Forelimb muscle (tissue), 1 donor: ENCODE measurements around the gene ZCCHC14. TPM values are rescaled to one million over a fixed set of nuclear protein-coding genes. Genes with fewer than 3 reads are reported as not detected.

Experiments used
- DNase-seq: peaks from one replicate; pipeline ENCODE4 v3.0.0-alpha.2; 2013; ENCODE audit warnings: low read depth
- polyA plus RNA-seq: library from polyadenylated mRNA; unstranded; fragments of 120-200 nt; gene quantifications from one replicate; pipeline ENCODE4 v1.2.1, GENCODE V29; 2013; ENCODE audit not compliant: insufficient read length

The ZCCHC14 gene
- polyA plus RNA-seq, 1 donor, result 17.6 TPM

DNA sequence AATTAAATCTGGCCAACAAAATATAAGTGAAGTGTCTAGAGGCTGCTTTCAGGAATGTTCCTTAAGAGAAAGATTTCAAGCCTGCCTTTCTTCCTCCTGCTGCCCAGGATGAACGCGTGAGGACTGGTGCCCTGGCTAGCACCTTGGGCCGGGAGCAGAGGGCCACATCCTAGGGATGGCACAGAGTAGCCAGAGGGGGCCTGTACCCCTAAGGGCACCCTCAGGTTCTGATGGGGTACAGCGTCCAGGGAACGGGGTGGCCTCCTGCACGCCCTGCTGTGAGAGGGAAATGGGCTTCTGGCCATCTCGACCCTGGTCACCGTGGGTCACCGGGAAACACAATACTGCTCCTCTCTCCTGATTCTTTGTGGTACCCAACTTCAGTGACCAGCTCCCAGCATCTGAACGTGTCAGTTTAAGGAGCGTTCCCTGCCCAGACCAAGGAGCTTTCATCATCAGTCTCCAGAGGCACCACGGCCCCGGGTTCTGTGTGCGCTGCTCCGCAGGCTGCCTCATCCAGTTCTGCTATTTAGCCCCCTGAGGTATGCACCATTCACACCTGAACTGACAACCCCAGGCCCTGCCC, 60.4 kb downstream of the ZCCHC14 start:
- DNase-seq, result no peak

DNA sequence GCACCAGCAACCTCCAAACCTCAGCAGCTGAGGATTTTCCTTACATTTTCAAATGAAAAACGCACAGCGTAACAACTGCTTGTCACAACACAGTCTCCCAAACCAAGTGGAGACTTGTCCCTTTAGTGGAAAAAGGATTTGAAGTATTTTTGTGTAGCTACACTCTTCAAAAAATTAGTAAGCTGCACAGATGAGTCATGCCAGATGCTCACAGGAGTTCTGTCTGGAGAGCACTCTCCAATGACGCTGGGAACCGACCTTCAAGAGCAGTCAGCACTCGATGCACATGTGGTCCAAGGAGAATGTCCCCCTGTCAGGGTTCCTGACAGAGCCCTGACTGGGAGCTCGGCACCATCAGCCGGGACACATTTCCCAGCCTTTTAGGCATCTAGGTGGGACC, 60.9 kb downstream of the ZCCHC14 start:
- DNase-seq, result no peak

DNA sequence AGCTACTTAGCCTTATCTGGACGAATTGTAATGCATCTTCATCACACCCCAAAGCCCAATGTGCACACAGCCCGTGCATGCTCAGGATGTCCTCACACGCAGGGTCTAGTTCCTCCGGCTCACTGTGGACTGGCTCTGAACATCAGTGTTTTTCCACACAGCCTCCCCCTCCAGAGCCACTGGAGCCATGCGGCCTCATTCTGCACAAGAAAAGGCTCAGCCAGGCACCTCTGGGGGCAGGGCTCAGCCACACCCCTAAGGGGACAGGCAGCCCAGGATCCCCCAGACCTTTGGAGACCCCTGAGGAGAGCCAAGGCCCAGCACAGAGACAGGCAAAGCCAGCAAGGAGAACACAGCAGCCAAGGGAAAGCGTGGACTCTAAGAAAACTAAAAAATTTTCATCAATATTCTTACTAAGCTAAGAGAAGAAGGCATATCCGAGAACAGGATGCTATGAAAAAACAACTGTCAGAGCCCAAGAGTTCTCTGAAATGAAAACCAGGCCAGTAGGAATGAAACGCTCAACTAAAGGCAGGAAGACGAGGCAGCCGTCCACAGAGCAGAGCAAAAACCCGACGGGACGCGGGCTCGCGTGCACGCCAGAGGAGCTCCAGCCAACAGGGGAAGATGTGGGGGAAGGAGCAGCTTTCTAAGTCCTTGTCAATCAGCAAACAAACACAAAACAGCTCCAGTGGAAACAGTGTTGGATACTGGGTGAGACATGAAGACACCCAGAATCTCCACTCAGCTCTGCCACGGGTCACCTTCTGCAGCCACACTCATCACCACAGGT, 66.2 kb downstream of the ZCCHC14 start:
- DNase-seq, result no peak

DNA sequence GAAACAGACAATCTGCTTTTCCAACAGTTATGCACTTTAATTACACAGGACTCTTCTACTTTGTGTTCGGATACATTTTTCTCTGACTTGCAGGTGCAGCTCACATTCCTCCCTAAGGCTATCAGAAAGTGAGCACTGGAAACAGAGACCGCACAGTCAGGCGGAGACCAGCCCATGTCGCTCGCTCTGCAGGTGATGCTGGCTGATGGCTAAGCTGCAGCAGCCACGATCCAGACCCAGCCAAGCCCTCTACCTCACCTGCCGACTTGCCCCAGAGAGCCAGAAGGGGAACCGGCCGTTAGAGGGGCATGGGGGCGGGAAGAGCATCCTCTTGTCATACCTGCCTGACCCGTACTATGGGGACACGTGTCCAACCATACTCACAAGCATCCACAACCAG, 66.9 kb downstream of the ZCCHC14 start:
- no peak for DNase-seq

DNA sequence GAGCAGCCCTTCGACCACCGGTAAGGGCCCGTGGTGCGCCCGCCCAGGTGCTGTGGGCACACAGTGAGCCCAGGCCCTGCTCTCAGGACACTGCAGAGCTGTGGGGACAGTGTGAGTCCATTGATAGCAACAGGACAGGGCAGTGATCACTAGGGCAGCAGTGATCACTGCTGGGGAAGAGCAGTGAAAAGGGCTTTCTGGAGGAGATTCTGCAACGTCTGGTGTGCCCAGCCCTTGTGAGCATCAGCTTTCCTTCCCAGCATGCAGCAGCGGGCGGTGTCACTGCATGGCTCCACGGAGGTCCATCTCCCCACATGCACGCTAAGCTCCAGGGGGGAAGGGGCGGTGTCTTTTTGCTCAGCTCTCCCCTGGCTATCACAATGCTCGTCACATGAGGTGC, 68.6 kb downstream of the ZCCHC14 start:
- DNase-seq, result no peak

DNA sequence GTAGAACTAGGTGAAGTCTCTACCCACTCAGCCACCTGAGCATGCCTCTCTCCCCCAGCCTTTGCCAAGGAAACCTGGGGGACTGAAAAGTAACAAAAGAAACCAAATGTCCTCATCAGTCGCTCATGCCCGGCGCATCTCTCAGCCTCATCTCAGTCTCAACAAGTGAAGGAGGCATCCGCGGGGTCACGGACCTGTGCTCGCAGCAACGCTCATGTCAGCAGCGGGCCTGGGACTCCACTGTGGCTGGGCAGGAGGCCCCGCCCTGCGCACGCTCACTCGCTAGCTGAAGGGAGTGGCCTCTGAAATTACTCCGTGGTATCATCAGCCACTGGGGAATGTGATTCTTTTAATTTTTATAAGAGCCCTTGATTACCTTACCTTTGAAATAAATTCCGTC, 69.4 kb downstream of the ZCCHC14 start:
- DNase-seq, result no peak

DNA sequence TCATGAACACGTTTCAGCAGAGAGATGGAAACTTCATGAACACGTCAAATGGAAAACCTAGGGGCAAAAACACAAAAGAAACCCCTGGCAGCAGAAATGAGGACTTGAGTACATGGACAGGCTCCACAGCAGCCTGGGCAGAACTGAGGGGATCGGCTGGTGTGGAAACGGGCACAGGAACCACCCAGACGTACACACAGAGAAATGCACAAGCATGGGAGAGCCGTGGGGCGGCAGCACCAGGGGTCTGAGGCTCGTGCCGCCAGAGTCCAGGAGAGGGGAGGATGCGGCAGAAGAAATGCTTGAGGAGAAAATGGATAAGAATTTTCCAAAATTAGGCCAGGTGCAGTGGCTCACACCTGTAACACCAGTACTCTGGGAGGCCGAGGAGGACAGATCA, 70.7 kb downstream of the ZCCHC14 start:
- no peak for DNase-seq

DNA sequence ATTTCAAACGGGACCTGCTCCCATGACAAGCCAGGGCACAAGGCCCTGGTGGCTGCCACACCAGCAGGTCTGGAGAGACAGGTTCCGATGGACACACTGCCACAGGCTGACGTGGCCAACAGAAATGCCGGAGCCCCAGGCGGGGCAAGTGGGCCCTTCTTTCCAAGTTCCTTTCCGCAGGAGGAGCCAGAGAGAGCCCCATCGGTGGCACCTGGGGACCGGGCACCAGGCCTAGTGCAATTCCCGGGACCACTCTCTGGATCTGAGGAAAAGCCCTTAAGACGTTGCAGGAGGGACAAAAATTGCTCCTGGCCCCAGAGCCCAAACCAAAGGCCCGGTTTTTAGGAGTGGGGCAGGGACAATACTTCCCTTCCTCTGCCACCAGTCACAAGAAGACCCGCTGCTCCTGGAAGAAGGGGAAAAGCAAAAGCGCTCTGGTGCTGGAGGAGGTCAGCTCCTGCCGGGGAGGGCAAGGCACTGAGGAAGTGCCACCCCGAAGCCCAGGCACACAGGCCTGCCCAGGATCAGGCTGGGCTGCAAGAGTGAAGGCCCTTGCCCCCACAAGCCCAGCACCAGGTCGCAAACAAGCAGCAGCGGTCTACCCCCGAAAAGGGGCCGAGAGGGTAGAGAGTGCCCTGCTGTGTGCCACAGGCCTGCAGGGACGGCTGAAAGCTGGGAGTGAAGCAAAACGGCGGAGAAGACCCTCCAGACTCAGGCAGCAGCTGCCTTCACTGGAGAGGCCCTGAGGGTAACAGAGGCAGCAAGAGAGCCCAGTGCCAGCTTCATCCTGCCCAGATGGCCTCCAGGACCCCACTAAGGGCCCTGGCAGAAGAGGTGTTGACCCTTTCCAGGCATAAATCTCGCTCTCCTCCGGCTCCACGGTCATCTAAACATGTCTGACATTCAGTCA, 71.6 kb downstream of the ZCCHC14 start:
- DNase-seq, result no peak

DNA sequence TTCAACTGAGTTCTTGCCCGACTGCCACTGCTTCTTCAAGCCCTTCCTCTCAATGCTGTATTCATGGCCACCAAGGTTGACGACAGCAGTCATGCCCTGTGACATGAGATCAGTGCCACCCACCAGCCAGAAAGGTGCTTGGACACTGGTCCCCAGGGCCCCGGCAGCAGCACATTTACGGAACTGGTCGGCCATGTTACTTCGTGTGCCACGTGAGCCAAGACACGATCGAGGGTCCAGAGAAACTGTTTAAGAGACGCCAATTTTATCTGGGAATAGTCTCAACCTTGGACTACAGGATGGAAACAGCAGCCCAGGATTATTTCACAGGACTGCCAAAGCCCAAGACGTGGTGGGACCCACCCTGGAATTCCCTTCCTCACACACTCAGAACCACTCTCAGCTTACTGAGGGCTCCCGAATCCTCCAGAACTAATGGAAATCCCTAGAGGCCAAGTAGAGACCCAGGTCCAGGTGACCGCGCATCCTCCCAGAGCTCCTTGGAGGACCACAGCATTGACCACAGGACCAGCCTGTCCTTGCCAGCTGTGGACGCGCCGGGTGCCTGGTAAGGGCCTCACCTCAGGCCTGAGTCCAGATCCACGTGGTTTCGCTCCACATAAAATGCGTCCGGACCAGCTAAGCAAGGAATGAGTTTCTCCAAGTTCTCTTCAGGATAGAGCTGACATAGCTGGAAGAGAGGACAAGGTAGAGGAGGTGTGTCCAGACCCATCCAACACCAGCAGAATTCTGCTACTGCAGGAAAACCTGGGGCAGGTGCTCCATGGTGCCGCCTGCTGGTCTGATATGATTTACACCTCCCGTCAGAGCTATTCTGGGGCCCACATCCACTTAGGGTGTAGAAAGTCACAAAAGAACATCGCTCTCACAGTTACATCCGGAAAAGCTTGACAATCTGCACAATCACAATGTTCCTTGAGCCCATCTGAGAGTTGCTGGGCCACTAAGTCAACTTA, 72.5 kb downstream of the ZCCHC14 start:
- no peak for DNase-seq

DNA sequence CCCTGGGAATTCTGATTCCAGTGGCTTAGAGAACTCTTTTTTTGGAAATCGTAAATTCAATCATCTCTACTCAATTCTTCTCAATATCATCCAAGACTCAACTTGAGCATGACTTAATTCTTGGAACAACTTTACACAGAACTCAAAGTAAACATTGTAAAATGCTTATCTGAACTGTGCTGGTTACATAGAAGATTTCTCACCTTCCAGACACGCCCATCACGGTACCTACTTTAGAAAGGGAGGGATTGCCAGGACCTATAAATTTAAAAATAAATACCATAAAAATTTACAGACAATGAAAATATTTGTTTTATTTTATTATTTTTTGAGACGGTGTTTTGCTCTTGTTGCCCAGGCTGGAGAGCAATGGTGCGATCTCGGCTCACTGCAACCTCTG, 74.2 kb downstream of the ZCCHC14 start:
- DNase-seq, result no peak

DNA sequence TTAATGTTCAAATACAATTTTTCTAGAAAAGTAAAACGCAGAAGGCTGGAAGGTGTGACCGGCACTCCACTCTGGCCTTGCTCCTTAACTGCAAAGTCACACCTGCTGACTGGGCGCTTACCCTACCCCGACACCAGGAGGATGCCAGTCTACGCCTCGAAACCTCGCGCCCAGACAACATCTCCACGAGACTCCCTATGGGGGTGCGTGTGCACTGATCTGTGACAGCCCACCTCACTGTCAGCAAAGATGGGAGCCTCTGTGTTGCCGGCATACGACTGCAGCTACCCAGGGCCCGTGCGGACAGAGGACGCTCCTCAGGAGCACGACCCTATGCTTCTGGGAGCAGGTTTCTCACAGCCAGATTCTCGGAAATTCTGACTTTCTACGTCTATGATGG, 74.6 kb downstream of the ZCCHC14 start:
- no peak for DNase-seq

DNA sequence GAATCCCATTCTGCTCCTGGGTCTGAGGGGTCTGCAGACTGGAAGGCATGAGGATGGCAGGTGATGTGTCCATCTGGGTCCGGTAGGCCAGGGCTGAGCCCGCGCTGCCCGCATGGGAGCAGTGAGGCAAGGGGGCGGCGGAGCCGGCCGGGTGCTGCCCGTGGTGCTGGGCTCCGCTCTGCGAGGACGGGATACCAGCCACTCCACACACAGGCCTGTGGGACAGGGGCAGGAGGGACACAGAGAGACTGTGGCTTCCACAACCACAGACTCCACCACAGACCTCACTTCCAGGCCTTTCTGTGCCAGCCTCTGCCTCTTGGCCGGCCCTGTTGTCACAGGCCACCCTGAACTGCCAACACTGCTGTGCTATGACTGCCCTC, 75.3 kb downstream of the ZCCHC14 start:
- no peak for DNase-seq

DNA sequence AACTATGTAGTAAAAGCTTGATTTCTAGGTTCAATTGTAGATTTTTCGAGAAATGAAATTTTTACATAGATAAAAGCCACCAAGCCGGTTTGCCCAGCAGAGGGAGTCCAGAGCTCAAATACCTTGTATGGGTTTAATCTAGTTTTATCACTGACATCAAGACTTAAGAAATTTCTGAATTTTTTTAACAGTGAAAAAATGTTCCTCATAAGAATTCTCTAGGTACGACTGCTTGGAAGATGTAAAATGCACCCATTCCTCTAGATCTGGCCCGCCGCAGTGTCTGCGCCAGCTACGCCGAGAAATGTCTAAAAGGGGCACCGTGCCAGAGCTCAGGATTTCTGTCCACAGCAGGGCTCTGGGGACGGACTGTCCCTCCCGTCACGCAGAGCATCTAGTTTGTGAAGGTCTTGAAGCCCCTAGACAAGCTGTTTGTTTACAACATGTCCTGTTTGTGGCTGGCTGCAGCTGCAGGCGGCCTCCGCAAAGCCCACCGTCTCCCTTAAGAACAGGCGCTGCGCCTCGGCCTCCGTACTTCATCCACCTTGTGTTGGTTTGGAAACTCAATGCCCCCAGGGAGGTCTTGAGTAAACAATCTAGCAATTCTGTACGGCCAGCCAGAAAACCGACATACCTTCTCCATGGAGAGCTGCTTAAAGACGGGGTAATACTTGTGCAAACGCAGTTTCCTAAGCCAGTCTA, 75.8 kb downstream of the ZCCHC14 start:
- no peak for DNase-seq

DNA sequence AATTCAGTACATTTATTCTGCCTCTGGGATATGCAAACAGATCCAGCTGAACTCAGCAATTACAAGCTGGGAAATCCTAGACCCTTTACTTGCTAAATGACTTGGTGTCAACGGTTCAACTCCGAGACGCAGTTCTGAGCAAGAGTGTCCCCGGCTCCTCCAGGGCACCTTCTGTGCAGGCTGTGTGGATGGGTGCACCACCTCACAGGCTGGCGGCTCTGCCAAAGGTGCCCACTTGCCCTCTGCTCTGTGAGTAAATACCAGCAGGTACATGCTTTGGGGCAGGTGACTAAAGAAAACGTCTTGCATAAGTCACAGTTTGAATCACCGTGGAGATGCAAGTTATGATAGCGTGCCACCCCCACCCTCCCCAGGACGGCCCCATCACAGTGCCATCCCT, 77.4 kb downstream of the ZCCHC14 start:
- DNase-seq, result no peak

DNA sequence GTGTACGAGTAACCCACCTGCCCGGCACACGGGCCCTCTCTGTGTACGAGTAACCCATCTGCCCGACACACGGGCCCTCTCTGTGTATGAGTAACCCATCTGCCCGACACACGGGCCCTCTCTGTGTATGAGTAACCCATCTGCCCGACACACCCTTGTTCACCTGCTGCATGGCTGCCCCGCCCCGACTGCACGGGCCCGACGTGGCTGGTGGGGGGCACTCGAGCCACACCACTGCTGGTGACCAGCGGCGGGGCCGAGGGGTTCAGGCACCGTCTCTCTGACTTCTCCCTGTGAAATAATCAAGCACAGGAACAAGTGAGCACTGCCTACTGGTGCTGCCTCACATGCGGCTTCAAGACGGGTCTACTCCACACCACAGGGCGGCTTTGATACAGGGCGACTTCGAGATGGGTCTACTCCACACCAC, 78.6 kb downstream of the ZCCHC14 start:
- no peak for DNase-seq

DNA sequence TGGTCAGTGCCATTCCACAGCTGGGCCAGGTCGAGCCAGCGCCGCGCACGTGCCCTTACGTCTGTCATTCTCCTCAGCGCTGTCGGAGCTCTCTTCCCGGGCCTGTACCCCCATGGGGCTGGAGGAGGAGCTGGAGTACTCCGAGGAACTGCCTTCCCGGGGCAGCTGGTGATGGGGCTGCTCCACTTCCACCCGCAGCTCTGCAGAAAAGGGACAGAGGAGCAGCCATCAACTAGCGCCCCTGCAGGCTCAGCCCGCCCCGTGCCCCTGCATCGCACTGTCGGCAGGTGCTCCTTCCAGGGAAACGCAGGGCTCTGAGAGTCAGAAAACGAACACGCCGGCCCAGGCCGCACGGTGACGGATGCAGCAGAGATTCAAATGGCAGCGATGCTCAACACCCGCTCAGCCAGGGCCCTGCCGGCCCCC, 79.8 kb downstream of the ZCCHC14 start:
- DNase-seq, result no peak

DNA sequence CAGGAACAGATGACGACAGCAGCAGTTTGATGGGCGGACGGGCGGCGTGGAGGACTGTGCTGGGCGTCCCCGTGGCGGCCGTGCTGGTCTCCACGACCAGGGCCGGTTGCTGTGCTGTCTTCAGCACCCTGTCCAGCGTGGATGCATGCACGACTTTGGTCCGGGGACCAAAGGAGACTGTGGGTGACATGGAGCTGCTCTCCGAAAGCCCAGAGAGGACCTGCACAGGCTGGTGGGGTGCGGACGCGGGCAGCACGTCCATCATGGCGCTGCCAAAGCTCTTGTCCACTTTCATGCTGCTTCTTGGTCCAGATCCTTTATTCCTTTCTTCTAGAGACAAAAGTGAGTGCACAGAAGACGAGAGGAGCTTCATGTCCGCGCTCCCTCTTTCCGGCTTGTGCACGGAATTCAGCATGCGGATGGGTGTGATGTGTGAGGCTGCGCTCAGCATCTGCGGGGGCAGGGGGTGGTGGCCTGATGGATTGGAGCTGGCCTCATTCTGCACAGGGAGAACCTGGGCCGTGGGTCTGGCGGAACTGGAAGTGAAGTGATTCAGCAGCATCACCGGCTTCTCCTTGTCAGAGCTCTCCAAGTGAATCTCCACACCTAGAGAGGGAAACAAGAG, 80.3 kb downstream of the ZCCHC14 start:
- no peak for DNase-seq

DNA sequence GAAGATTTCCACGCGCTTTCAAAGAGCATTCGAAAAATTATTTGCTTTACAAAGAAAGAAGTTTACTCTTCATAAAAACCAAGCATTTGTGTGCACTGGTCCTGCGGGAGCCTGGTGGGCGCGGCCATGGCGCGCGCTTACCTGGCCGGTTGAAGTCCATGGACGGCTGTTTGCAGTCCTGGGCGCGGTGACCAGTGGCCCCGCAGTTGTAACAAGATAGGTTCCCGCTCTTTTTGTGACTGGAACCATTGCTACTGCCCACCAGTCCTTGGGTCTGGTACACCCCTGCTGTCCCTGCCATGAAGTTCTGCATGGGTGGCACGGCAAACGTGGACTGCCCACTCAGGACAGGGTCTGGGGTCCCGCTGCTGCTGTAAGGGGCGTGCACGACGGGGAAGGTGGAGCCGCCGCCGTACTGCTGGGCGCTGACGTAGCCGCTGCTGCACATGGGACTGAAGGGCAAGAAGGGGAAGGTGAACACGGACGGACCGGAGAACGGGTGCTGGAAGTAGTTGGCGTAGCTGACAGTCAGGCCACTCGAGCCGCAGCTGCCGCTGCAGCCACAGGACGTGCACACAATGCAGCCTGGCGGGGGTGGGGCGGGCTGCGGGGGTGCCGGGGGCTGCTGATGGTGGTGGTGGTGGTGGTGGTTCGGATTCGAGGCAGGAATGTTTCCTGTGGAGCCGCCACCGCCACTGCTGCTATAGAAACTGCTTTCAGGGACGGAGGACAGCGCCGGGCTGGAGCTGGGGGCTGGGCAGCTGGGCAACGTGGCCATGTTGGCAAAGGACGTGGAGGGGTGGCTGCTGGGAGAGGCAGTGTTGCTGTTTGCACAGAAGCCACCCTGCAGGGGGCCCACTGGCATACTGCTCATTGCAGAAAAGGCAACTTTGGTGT, 81.2 kb downstream of the ZCCHC14 start:
- no peak for DNase-seq

DNA sequence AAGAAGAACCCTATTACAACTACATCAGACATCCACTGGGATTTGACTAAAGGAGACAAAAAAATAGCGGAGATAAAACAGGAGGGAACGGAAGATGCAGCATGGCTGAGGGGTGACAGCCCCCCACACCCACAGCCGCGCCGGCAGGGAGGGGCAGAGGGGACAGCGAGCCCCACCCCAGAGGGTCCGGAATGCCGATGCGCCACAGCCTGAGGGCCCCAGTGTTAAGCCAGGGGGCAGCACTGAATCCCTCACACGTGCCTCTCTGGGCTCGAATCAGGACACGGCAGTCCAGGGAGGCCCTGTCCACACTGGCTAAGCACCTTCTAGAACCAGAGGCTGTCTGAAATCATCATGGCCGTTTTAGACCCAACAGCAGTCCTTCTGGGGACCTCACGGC, 81.9 kb downstream of the ZCCHC14 start:
- no peak for DNase-seq
